Posterior cingulate gyrus (tissue), 11 donors: ENCODE measurements around the gene GMPPB.
A peak's percentile ranks its signal among the peaks of the same experiment; 100 is the strongest.

Source experiments
- DNase-seq, 10 donors: peaks; one replicate each; pipeline versions ENCODE4 v3.0.0 to v3.0.0-alpha.2; 2020 to 2021; ENCODE audit warnings: mixed read lengths in 3 of 10
- intact Hi-C: fragments of 100-400 bp; cut with DNase I; formaldehyde crosslinking; loops from one replicate; pipeline ENCODE4 v1.15.1; 2023

Gene GMPPB

DNA sequence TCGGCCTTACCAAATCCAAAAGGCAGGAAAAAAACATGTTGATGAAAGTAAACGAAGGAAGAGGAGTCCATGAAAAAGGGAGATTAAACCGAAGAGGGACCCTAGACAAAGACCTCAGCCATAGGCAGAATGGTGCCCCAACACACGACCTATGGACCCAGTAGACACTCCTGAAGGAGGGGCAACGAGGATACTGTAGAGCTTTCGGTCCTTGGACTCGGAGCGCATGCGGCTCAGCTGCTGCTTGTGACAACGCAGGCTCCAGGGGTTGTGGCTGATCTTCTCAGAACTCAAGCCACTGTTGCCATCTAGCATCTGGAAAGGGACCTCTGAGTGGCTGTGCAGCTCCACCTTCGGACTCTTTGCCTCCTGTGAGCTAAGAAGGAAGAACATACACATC lies 8.8 kb upstream of the GMPPB start:
- no peak for DNase-seq
- intact Hi-C loops = no loop called here

DNA sequence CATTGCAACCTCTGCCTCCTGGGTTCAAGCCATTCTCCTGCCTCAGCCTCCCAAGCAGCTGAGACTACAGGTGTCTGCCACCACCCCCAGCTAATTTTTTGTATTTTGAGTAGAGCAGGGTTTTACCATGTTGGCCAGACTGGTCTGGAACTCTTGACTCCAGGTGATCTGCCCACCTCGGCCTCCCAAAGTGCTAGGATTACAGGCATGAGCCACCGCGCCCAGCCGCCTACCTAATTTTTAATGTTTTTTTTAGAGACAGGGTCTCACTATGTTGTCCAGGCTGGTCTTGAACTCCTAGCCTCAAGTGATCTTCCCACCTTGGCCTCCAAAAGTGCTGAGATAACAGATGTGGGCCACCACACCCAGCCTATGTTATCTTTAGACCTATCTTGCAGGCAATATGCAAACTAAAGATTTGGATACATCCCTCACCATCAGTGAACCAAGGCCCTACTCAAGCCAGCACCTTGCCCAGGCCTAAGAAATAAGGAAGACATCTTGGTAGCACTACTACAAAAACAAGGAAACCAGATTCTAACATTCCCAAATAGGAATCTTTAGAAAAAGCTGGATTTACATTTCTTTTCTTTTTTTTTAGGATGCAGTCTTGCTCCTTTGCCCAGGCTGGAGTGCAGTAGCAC lies 6.3 kb upstream of the GMPPB start:
- DNase-seq = peak in 1 of 10 donors; percentile 53
- intact Hi-C loops = loop anchor here (10.0 kb wide), 1 partner anchor 105 kb away; no protein-coding TSS in a partner anchor

DNA sequence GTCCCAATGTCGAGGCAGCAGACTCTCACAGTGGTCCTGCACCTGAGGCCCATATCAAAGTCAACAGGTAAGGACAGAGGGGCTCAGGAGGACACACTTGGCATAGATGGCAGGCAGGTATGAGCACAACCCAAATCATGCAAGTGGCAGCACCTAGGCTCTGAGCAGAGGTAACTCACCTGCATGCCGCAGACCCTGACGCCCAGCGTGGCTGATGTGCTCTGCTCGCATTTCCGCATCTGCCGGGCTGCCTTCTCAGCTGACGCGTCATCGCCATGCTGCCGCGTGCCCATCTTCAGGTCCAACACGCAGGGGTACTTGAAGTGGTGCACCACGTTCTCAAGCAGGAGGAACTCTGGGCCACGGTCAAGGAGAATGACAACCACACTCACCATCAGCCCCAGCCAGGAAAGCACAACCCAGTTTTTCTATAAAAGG lies 4.2 kb upstream of the GMPPB start:
- DNase-seq = peak in 3 of 10 donors; percentile 6 to 81 (median 78)
- intact Hi-C loops = loop anchor here (10.0 kb wide), 1 partner anchor 107 kb away; no protein-coding TSS in a partner anchor

DNA sequence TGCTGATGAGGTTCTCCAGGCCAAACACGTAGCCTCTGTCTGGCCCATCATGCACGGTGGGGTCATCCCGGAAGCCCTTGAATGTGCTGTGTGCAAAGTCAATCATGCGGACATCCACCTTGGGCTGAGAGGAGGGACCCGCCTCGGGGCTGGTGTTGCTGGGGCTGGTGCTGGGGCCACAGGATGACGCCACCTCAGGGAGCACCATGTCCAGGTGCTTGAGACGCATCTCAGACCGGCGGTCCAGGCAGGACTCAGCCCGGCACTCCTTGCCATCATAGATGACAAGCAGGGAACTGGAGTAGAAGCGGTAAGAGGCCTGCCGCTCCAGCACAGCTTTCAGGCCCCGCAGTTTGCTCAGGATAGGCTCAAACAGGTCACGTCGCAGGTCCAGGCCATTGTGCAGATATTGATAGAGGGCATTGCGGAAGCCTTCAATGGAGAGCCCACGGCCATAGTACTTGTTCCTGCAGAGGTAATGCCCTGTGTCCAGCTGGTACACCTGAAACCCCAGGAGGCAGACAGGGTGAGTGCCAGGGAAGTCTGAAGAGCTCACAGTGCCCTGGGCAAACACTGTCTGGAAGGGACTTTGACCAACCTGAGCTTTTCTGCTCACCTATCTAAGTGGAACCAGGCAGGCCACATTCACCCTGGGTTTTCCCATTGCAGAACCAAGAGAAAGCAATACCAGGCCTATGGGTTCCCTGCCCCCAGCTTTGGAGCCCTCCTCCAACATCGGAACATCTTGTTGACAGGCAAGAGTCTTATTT lies 3.6 kb upstream of the GMPPB start:
- DNase-seq = peak in 2 of 10 donors; percentile 72 to 74
- intact Hi-C loops = loop anchor here (10.0 kb wide), 1 partner anchor 107 kb away; no protein-coding TSS in a partner anchor

DNA sequence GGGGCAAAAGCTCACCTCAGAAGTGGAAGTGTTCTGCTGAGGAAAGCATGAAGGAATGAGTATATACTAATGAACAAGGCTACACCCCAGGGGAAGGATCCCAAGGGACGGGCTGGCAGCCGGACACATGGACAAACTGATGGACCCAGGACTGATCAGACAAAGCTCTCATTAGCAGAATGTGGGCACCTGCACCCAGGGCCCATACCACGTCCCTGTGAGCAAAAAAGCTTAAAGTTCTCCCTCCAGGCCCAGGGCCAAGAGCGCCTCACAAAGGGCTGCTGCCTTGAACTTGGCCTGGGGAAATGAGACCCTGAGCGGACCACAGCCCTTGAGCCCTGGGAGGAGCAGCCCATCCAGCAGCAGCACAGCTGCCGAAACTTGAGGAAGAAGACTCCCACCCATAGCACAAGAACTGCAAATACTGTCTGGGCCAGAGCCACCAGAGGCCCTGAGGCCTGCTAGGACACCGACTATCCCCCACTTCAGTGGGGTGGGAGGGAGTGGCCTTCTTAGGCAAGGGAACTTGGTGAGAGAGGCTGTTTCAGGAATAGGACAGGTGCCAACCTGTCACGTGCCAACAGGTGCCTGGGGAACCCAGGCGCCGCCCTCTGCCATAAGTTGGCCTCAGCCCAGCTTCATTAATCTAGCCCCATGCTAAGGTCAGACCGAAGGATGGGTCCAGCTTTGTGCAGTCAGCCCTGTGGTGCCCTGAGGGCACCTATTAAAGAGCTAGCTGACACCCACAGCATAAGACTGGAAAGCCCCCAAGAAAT lies 2.3 kb upstream of the GMPPB start:
- intact Hi-C loops = loop anchor here (10.0 kb wide), 1 partner anchor 109 kb away; no protein-coding TSS in a partner anchor
- DNase-seq = peak in 2 of 10 donors; percentile 38 to 50

DNA sequence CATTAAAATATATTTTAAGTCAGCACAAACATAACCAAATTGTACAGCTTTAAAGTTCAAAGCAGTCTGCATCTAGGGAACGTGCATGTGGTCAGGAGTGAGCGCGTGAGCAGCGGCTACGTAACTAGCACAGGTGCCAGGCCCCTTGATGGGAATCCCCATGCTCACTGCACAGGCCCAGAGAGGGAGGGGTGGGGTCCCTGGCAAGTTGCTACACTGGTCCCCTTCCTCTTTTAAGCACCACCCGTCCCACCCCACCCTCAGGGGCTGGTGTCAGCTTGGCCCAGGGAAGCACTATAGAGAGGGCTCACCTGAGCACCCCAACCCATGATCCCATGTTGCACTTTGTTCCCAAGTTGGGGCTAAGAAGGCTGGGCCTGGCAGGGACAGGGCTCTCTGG lies 835 bp upstream of the GMPPB start:
- DNase-seq = peak in 3 of 10 donors; percentile 55 to 75 (median 69)
- intact Hi-C loops = loop anchor here (5.0 to 10.0 kb wide), 3 partner anchors 63 to 110 kb away; partner anchors contain the start of genes INKA1 and IP6K1

DNA sequence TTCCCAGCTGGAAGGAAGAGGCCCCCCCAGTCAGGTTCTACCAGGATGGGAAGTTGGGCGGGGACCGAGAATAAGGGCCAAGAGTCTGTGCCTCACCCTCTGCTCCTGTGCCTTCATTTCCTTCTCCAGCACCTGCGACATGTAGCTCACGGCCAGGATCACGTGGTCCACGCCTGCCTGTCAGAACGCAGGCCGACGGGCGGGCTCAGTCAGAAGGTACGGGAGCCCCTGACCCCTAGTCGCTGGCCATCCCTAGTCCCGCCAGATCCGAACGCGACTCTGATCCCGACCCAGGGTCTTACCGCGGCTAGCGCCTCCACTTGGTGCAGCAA lies 489 bp downstream of the GMPPB start:
- intact Hi-C loops = loop anchor here (5.0 to 10.0 kb wide), 3 partner anchors 64 to 112 kb away; partner anchors contain the start of genes INKA1 and IP6K1
- DNase-seq = peak in 8 of 10 donors; percentile 33 to 93 (median 68)

DNA sequence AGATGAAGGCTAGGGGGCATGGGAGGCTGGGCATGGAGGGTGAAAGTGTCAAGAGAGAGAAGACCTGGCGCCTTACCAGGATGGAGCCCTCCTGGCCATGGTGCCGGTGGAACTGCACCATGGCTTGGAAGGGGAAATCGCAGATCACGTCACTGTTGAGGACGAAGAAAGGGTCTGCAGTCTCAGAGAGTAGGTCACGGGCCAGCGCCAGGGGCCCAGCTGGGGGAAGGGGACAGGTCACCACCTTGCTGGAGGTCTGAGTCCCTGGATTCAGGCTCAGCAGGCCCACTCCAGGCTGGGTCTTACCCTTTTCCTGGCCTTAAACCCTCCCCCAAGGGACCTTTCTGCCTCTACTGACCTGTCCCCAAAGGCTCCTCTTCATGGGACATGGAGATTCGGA lies 855 bp downstream of the GMPPB start:
- DNase-seq = peak in 3 of 10 donors; percentile 37 to 78 (median 72)
- intact Hi-C loops = loop anchor here (5.0 to 10.0 kb wide), 3 partner anchors 64 to 112 kb away; partner anchors contain the start of genes INKA1 and IP6K1

DNA sequence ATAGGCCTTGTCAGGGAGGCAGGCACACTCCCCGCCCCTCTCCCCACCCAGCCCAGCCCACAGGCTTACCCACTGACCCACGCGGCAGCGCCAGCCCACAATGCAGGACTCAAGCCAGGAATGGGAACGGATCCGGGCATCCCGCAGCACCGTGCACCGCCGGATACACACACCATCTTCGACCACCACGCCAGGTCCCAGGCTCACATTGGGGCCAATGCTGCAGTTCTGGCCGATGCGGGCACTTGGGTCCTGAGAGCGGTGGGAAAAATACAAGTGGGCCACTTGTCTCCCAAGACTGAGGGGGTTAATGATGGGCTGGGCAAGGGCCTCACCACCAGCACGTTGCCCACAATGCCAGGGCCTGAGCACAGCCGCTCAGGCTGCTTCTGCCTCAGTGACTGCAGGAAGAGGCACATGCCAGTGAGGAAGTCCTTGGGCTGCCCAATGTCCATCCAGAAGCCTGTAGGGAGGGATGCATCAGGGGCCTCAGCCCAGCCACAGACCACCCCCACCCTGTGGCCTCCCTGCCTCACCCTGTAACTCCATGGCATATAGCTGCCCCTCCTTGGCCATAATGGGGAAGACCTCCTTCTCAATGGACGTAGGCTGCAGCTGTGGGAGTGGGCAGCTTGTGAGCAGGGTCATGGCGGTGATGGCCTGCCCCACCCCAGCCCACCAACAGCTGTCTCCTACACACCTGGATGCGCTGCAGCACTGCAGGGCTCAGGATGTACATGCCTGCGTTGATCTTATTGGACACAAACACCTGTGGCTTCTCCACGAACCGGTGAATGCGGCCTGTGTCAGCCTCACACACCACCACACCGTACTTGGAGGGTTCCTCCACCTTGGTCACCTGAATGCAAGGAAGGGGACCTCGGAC lies 1.6 kb downstream of the GMPPB start:
- peak in 3 of 10 donors; percentile 73 to 82 (median 74) for DNase-seq
- intact Hi-C loops = loop anchor here (5.0 to 10.0 kb wide), 3 partner anchors 65 to 113 kb away; partner anchors contain the start of genes INKA1 and IP6K1

DNA sequence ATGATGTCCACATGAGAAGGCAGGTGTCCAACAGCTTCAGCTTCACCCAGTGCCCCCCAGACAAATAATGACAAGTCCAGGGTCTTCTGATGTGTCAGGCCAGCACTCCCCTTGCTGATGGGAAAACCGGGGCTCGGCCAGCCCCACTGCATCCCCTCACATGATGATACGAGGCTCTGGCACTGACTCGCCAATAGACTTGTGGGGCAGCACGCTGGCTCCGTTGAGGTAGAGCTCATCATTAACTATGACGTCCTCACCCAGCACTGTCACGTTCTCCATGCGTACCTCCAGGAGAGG lies 2.2 kb downstream of the GMPPB start:
- intact Hi-C loops = loop anchor here (5.0 to 10.0 kb wide), 3 partner anchors 66 to 113 kb away; partner anchors contain the start of genes INKA1 and IP6K1
- DNase-seq = peak in 2 of 10 donors; percentile 82 to 85

DNA sequence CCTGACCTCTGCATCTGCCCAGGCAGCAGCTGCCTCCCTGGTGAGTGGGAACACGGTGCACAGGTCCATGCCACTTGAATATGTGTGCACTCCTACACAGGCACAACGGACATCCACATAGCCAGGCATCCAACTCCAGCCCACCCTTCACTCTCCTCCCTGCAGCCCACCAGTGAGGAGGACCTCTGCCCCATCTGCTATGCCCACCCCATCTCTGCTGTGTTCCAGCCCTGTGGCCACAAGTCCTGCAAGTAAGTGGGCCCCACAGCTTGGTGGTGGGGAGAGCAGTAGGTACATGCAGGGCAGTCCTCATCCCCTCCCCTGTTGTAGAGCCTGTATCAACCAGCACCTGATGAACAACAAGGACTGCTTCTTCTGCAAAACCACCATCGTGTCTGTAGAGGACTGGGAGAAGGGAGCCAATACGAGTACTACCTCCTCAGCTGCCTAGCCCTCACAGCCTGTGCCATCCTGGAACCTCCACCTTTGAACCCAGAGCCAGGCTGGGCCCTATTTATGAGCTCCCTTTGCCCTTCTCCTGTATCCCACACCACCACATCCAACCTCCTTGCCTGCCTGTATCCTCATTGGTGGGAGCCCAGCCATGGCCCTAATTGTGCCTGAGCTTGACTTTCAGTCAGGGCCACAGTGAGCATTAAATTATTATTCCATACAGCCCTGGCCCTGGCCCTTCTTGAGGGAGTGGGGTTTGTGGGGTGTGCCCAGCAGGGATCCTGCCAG lies 2.7 kb downstream of the GMPPB start:
- peak in 2 of 10 donors; percentile 74 to 75 for DNase-seq
- intact Hi-C loops = loop anchor here (5.0 to 10.0 kb wide), 3 partner anchors 66 to 114 kb away; partner anchors contain the start of genes INKA1 and IP6K1

DNA sequence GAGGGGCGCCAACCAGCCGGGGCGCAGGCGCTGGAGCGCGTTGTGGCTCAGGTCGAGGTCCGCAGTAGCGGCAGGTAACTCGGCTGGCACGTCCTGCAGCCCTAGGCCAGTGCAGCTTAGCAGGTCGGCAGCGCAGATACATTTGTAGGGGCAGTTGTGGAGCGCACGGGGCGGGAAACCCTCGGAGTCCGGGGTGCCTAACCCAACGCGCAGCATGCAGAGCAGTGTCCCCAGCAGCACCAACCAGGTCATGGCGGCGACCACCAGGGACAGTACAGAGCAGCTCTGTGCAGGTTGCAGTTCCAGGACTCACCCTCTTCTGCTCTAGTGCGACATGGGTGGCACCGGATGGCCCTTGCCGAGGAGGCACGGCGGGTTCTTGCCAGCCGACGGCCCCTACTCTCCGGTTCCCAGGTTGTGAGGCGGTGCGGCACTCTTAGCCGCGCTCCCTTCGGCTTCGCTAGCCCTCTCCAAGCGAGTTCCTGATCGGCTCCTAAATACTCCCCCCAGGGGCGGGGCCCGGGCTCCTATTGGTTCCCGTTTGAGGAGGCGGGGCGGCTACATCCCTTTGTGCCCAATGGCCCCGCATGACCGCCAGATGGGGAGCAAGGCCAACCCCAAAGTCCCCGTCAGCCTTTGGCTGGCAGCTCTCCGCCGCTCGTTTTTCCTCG lies 4.4 kb downstream of the GMPPB start, which contains the start of gene AMIGO3:
Gene AMIGO3 (minus strand): TSS at position 471 of the 671 bp plus-strand sequence. CDS start 219 bp downstream, at position 252.
- intact Hi-C loops = no loop called here
- DNase-seq = peak; percentile 94 to 99 (median 96)

DNA sequence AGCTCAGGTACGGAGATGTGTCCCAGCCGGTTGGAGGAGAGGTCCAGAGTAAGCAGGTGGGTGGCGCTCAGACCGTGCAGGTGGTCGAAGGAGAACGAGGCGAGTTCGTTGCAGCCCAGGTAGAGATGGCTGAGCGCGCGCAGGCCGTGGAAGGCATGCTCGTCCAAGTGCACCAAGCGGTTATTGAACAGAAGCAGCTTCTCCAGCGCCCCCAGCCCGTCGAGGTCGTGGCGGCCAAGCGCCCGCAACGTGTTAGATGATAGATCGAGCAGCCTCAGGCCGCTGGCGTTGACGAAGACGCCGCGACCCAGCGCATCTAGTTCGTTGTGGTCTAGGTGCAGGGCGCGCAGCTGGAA lies 4.9 kb downstream of the GMPPB start:
- DNase-seq = peak in 3 of 10 donors; percentile 69 to 82 (median 72)
- intact Hi-C loops = no loop called here

DNA sequence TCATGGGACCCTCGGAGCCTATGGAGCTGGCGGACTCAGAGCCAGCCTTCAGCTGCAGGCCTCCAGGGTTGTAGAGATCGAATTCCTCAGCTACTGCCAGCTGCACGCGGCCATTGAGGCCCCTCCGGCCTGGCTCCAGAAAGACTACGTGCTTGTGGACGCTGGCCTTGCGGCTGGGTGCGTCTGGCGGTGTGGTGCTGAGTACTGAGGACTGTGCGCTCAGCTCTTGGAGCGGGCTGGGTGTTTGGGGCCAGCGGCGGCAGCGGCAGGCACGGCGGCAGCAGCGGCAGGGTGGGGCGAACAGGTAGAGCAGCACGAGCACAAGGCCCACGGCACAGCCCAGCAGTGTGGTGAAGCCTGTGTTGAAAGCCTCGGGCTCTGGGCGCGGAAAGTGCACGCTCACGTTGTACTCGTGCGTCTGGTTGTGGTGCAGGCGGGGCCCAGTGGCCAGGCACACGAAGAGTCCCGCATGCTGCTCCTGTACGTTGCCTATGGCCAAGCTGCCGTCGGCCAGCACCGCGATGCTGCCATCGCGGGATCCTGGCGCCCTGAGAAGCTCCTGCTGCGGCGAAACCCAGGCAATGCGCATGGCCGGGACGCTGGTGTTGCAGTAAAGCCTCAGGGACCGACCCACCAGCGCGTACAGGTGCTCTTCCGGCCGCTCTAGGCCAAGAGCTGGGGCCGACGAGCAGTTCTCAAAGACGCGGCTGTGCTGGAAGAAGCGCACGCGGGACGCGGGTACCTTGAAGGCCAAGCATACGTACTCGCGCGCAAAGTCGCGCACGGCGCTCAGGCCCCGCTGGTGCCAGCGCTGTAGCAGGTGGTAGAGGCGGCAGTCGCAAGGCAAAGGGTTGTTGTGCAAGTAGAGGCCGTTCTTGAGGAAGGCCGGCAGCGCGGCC lies 5.5 kb downstream of the GMPPB start:
- peak in 3 of 10 donors; percentile 66 to 71 (median 67) for DNase-seq
- intact Hi-C loops = no loop called here

DNA sequence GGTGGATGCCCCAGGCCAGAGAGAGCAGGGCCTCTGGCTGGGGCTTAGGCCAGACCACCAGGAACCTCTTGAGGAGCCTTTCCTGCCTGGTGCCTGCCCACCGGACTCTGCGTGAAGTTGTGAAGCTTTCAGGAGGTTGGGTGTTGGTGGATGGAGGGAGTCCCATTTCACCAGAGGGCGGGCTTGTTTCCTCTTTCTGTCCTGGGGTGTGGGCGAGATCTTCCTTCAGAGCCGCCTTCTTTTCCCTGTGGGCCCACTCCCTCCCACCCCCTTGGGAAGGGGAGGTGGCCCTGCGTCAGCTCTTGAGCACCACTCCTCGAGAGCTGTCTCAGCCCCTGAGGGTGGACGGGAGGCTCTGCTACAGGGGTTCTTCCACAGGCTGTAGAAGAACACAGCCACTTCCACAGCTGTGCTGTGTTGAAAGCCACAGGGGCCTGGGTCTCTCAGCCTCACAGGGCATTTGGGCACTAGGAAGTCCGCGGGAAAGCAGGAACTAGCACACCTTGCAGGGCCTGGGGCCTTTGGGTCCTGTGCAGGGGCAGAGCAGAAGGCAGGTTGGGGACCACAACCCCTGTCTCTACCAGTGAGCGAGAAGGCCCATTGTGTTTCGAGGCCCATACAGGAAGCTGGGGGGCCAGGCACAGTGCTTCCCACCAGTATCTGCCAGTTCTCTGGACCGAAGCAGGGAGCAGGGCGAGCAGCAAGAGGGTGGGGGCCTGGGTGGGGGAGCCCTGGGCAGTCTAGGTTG lies 6.4 kb downstream of the GMPPB start:
- intact Hi-C loops = no loop called here
- DNase-seq = peak in 3 of 10 donors; percentile 50 to 51 (median 51)

DNA sequence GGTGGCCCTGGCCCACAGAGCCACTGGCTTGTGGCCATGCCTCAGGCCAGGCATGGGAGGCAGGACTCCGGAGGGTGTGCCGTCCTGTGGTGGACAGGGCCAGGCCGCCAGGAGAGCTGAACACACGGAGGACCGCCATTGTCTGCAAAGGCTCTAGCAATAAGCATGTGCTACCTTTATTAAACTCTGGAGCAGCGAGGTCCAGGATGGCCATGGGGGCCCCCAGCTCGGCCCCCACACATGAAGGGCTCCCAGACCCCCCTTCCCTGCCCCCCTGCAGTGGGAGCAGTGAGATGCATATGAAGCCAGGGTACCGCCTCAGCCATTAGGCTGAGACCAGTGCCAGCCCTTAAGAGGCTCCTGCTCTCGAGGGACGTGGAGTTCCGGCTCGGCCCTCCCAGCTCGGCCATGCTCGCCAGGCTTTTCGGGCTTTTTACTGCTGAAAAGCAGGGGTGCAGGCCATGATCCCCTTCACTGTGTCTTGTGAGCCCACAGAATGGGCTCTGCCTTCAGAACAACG lies 7.0 kb downstream of the GMPPB start:
- peak in 2 of 10 donors; percentile 35 to 72 for DNase-seq

More for the DNA sequence above, 7.0 kb downstream of the GMPPB start:
- intact Hi-C loops = no loop called here
